A673 (cell line): ENCODE results near the gene RNF26. TPM values are rescaled to one million over a fixed set of nuclear protein-coding genes. Genes with fewer than 3 reads are reported as not detected.

ENCODE experiments used
- BruUV-seq: library from RNA; stranded (reverse); fragments of 400-500 nt; replicated peaks from 2 replicates; lab custom pipeline; 2021; lab: Mats Ljungman, UMichigan
- CTCF ChIA-PET: fragments of 300-600 bp; sonication (Branson Sonifier 250); formaldehyde crosslinking; loops from one replicate; lab custom pipeline; 2022; ENCODE audit warnings: antibody characterized with exemption; lab: Charles Lee
- POLR2A ChIA-PET: fragments of 300-600 bp; sonication (Branson Sonifier 250); formaldehyde crosslinking; loops from one replicate; lab custom pipeline; 2022; ENCODE audit warnings: antibody characterized with exemption; ENCODE audit not compliant: low non-redundant PET; lab: Charles Lee
- DNase-seq: peaks from one replicate; pipeline ENCODE4 v3.0.0-alpha.2; 2015; ENCODE audit warnings: low spot score
- H3K27ac ChIP-seq: fragments of 200-600 bp; sonication (generic); 2 replicates; pipeline ENCODE4 v1.5.1; 2016; ENCODE audit warnings: mixed run types, low read depth, mild to moderate bottlenecking, mixed read lengths, antibody characterized with exemption, low read length; ENCODE audit not compliant: poor library complexity, severe bottlenecking
- H3K27me3 ChIP-seq: fragments of 200-600 bp; sonication (generic); replicated peaks from 2 replicates; pipeline ENCODE4 v1.6.1; 2017; ENCODE audit warnings: mixed run types, low read depth, mild to moderate bottlenecking, mixed read lengths, antibody characterized with exemption, low read length; ENCODE audit not compliant: insufficient read depth, poor library complexity
- H3K36me3 ChIP-seq: fragments of 200-600 bp; sonication (generic); 2 replicates; pipeline ENCODE4 v1.6.1; 2016; ENCODE audit warnings: mixed run types, mild to moderate bottlenecking, mixed read lengths, antibody characterized with exemption, low read length; ENCODE audit not compliant: insufficient read depth, poor library complexity, severe bottlenecking
- H3K4me1 ChIP-seq: fragments of 200-600 bp; sonication (generic); 2 replicates; pipeline ENCODE4 v1.6.1; 2017; ENCODE audit warnings: mixed run types, mild to moderate bottlenecking, mixed read lengths, antibody characterized with exemption, low read length; ENCODE audit not compliant: insufficient read depth, poor library complexity, severe bottlenecking
- H3K4me3 ChIP-seq: fragments of 200-600 bp; sonication (generic); 2 replicates; pipeline ENCODE4 v1.5.1; 2016; ENCODE audit warnings: low read depth, mixed run types, mild to moderate bottlenecking, mixed read lengths, low read length; ENCODE audit not compliant: poor library complexity, severe bottlenecking
- H3K9me3 ChIP-seq: fragments of 200-600 bp; sonication (generic); 2 replicates; pipeline ENCODE4 v1.6.1; 2016; ENCODE audit warnings: mixed run types, low read depth, mild to moderate bottlenecking, mixed read lengths, antibody characterized with exemption, low read length; ENCODE audit not compliant: poor library complexity, severe bottlenecking
- CTCF ChIP-seq: fragments of 300-800, 200-600 bp; sonication (generic); conservative IDR thresholded peaks from 2 replicates; pipeline ENCODE4 v1.5.1; 2017; ENCODE audit warnings: low read depth, mild to moderate bottlenecking, antibody characterized with exemption, low read length, moderate library complexity, mixed read lengths
- EZH2 ChIP-seq: fragments of 200-600 bp; sonication (generic); IDR thresholded peaks from 2 replicates; pipeline ENCODE4 v1.6.1; 2017; ENCODE audit warnings: borderline replicate concordance, low read depth, mild to moderate bottlenecking, mixed read lengths, antibody characterized with exemption, low read length; ENCODE audit not compliant: poor library complexity, severe bottlenecking
- intact Hi-C: fragments of 100-400 bp; cut with micrococcal nuclease; formaldehyde crosslinking; loops from one replicate; pipeline ENCODE4 v1.10.0; 2022; ENCODE audit not compliant: unreplicated experiment
- total RNA-seq: library from RNA; stranded (reverse); gene quantifications from 2 replicates; pipeline ENCODE4 v1.2.3, GENCODE V29; 2021

RNF26 gene
- total RNA-seq, 1 experiment from 2014 or later: 81.3 TPM

GRCh38 chr11:119338965-119339588, 4.8 kb downstream of the RNF26 start:
- no peak for DNase-seq
- no peak overlapping the region for H3K27ac ChIP-seq
- H3K9me3 ChIP-seq: no peaks in the 10 kb centered on the region
- CTCF ChIA-PET: interaction anchor here (0.5 to 4.2 kb wide), 15 partner anchors 9 to 272 kb away, joined by 3 to 40 read pairs (median 7); partner anchors contain the start of genes DPAGT1, MCAM and VPS11
- no TSS peak for BruUV-seq
- POLR2A ChIA-PET: no interaction called here
- TF ChIP-seq CTCF (no peak), EZH2 (no peak)
- peaks cover 12% of the 10 kb centered on the region for H3K36me3 ChIP-seq
- H3K27me3 ChIP-seq: peaks cover 16% of the 10 kb centered on the region
- H3K4me3 ChIP-seq: peak overlapping the region; percentile 58
- intact Hi-C loops: loop anchor here (5.0 to 10.0 kb wide), 2 partner anchors 43 to 434 kb away; partner anchors contain the start of gene USP2
- H3K4me1 ChIP-seq: peaks cover 44% of the 10 kb centered on the region

- Histone ChIP-seq H3K27me3 (peaks cover 16% of the 10 kb centered on the region), H3K36me3 (peaks cover 12% of the 10 kb centered on the region), H3K4me1 (peaks cover 44% of the 10 kb centered on the region), H3K4me3 (peak overlapping the region; percentile 58), H3K9me3 (no peaks in the 10 kb centered on the region), H3K27ac (peak overlapping the region; percentile 48)
- CTCF ChIA-PET: interaction anchor here (0.5 to 4.2 kb wide), 11 partner anchors 10 to 273 kb away, joined by 3 to 40 read pairs (median 3); partner anchors contain the start of genes MCAM and USP2
- intact Hi-C loops: loop anchor here (5.0 to 10.0 kb wide), 2 partner anchors 43 to 435 kb away; partner anchors contain the start of gene USP2
- TF ChIP-seq EZH2: peak; percentile 58
- peak; percentile 90 for TF ChIP-seq CTCF
- no TSS peak for BruUV-seq
- POLR2A ChIA-PET: no interaction called here
- DNase-seq: peak; percentile 58
Measured at GRCh38 chr11:119339589-119340334, 5.4 kb downstream of the RNF26 start.

- Histone ChIP-seq H3K27me3 (peaks cover 16% of the 10 kb centered on the region), H3K27ac (peak within 1 kb of the TSS; percentile 48), H3K36me3 (peaks cover 12% of the 10 kb centered on the region), H3K9me3 (no peaks in the 10 kb centered on the region), H3K4me1 (peaks cover 38% of the 10 kb centered on the region), H3K4me3 (peak within 1 kb of the TSS; percentile 58)
- intact Hi-C loops: no loop called here
- no peak for DNase-seq
- no TSS peak for BruUV-seq
- ChIA-PET CTCF (interaction anchor here (0.5 to 4.2 kb wide), 11 partner anchors 9 to 274 kb away, joined by 3 to 40 read pairs (median 3); partner anchors contain the start of genes MCAM and USP2), POLR2A (no interaction called here)
- TF ChIP-seq EZH2 (no peak), CTCF (no peak)
Measured at GRCh38 chr11:119340335-119341221, 6.3 kb downstream of the RNF26 start, which contains the start of gene C1QTNF5. Gene C1QTNF5, minus strand, starts transcription at chr11:119340883. Its CDS starts 486 bp downstream, at chr11:119340397.
